HepG2 (cell line): ENCODE data around the gene PPP1CB. TPM values are rescaled to one million over a fixed set of nuclear protein-coding genes. Genes with fewer than 3 reads are reported as not detected.

Source experiments
- ATF1 ChIP-seq: IDR thresholded peaks from 2 replicates; pipeline ENCODE4 v1.6.1; 2016; ENCODE audit warnings: mild to moderate bottlenecking, control low read depth
- BRCA1 ChIP-seq: sonication (generic); formaldehyde crosslinking; IDR thresholded peaks from 2 replicates; pipeline ENCODE4 v1.4.0; 2020; ENCODE audit warnings: missing genetic modification reagents
- FOXK2 ChIP-seq: fragments of 450-650 bp; IDR thresholded peaks from 2 replicates; pipeline ENCODE4 v1.6.1; 2016
- MTF2 ChIP-seq: sonication (generic); formaldehyde crosslinking; IDR thresholded peaks from 2 replicates; pipeline ENCODE4 v1.5.0; 2020; ENCODE audit warnings: missing genetic modification reagents, borderline replicate concordance
- PCBP1 ChIP-seq: fragments of 200-400 bp; formaldehyde crosslinking; IDR thresholded peaks from 2 replicates; pipeline ENCODE4 v1.6.1; 2017; ENCODE audit warnings: mild to moderate bottlenecking, low read depth, low read length, borderline replicate concordance
- PPARG ChIP-seq: conservative IDR thresholded peaks from 2 replicates; pipeline ENCODE4 v1.6.1; 2016; ENCODE audit warnings: missing biosample characterization, missing genetic modification reagents
- RBM22 ChIP-seq: fragments of 200-400 bp; formaldehyde crosslinking; optimal IDR thresholded peaks from 2 replicates; pipeline ENCODE3; 2017; ENCODE audit warnings: mild to moderate bottlenecking, low read length, moderate library complexity
- REL ChIP-seq: sonication (generic); formaldehyde crosslinking; conservative IDR thresholded peaks from 2 replicates; pipeline ENCODE4 v1.8.0; 2022; ENCODE audit warnings: mild to moderate bottlenecking, missing genetic modification reagents, moderate library complexity
- RNF2 ChIP-seq: fragments of 450-650 bp; conservative IDR thresholded peaks from 2 replicates; pipeline ENCODE4 v1.6.1; 2016; ENCODE audit warnings: low read depth
- TCF7L2 ChIP-seq: IDR thresholded peaks from 2 replicates; pipeline ENCODE4 v1.6.1; 2011; ENCODE audit warnings: mild to moderate bottlenecking, low read depth, low read length, moderate library complexity
- ZFP36L2 ChIP-seq: sonication (generic); formaldehyde crosslinking; IDR thresholded peaks from 2 replicates; pipeline ENCODE4 v1.4.0; 2020; ENCODE audit warnings: missing genetic modification reagents
- ZFX ChIP-seq: sonication (generic); formaldehyde crosslinking; IDR thresholded peaks from 2 replicates; pipeline ENCODE4 v1.4.0; 2020; ENCODE audit warnings: mild to moderate bottlenecking, low read depth, missing genetic modification reagents, moderate library complexity
- ZNF773 ChIP-seq: sonication (generic); formaldehyde crosslinking; IDR thresholded peaks from 2 replicates; pipeline ENCODE4 v1.4.0; 2020; ENCODE audit warnings: missing genetic modification reagents, borderline replicate concordance
- ZSCAN29 ChIP-seq: sonication (generic); formaldehyde crosslinking; conservative IDR thresholded peaks from 2 replicates; pipeline ENCODE4 v1.4.0; 2020; ENCODE audit warnings: mild to moderate bottlenecking, missing genetic modification reagents
- polyA plus RNA-seq, 8 experiments: library from polyadenylated mRNA; depleted of rRNA in 3 of 8; stranded (reverse) in 7 of 8; unstranded in 1 of 8; fragments of >200 nt; fragmentation: Illumina TruSeq in 4 of 8; extraction: Trizol in 4 of 8; gene quantifications; 2 replicates each; pipeline versions ENCODE4 v1.2.1 to v1.2.3, GENCODE V29; 2011 to 2016; ENCODE audit warnings: low read depth in 4 of 8, missing spikeins in 1 of 8, mixed read lengths in 1 of 8; ENCODE audit not compliant: insufficient read depth in 1 of 8
- total RNA-seq, 5 experiments: library from RNA; depleted of rRNA; stranded (reverse); fragments of >200 nt; fragmentation: Illumina TruSeq; extraction: Trizol; gene quantifications; 2 replicates each; pipeline ENCODE4 v1.2.3, GENCODE V29; 2016; ENCODE audit warnings: low read depth in 1 of 5
- TF ChIP-seq, protein P1 (sequence below): sonication (generic); formaldehyde crosslinking; IDR thresholded peaks from 2 replicates; pipeline ENCODE4 v1.8.0; 2022; ENCODE audit warnings: mild to moderate bottlenecking, missing genetic modification reagents
- TF ChIP-seq, protein P2 (sequence below): sonication (generic); formaldehyde crosslinking; IDR thresholded peaks from 2 replicates; pipeline ENCODE4 v1.4.0; 2020; ENCODE audit warnings: missing genetic modification reagents, mild to moderate bottlenecking, borderline replicate concordance
- TF ChIP-seq, protein P3 (sequence below): sonication (generic); formaldehyde crosslinking; IDR thresholded peaks from 2 replicates; pipeline ENCODE4 v1.5.0; 2020; ENCODE audit warnings: missing genetic modification reagents
- TF ChIP-seq, protein P4 (sequence below): sonication (generic); formaldehyde crosslinking; IDR thresholded peaks from 2 replicates; pipeline ENCODE4 v1.8.1; 2022; ENCODE audit warnings: mild to moderate bottlenecking, missing genetic modification reagents
- TF ChIP-seq, protein P5 (sequence below): sonication (generic); formaldehyde crosslinking; IDR thresholded peaks from 2 replicates; pipeline ENCODE4 v1.9.0; 2022; ENCODE audit warnings: low read depth, missing genetic modification reagents
- TF ChIP-seq, protein P6 (sequence below): sonication (generic); formaldehyde crosslinking; IDR thresholded peaks from 2 replicates; pipeline ENCODE4 v1.4.0; 2020; ENCODE audit warnings: missing genetic modification reagents

Gene PPP1CB
- total and polyA plus RNA-seq, 2 of the 13 experiments (the other 11 are each of a cell fraction or from before 2014, with no cell fraction given), result 46.9 to 109 TPM

DNA sequence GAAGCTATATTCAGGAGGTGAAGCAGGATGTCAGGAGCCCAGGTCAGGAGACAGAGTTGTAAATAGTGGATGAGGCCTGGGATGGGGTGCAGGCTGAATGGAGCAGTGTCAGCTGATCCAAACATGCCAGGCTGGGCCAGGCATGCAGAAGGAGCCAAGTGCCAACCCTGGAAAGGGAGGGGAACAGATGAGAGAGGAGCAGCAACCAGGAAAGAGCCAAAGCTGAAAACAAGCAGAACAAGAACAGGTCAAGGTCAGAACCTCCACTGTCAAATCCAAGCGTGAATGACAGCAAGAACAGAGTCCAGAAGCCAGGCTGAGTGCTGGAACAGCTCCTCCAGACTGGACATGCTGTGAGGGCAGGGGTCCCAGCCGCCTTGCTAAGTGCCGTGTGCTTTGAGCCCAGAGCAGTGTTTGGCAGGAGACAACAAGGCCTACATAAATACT, 49.2 kb upstream of the PPP1CB start (continued):
- TF ChIP-seq, protein P1, sequence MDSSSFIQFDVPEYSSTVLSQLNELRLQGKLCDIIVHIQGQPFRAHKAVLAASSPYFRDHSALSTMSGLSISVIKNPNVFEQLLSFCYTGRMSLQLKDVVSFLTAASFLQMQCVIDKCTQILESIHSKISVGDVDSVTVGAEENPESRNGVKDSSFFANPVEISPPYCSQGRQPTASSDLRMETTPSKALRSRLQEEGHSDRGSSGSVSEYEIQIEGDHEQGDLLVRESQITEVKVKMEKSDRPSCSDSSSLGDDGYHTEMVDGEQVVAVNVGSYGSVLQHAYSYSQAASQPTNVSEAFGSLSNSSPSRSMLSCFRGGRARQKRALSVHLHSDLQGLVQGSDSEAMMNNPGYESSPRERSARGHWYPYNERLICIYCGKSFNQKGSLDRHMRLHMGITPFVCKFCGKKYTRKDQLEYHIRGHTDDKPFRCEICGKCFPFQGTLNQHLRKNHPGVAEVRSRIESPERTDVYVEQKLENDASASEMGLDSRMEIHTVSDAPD (CRISPR knock-in tag), result no peak
- TF ChIP-seq, protein P2, sequence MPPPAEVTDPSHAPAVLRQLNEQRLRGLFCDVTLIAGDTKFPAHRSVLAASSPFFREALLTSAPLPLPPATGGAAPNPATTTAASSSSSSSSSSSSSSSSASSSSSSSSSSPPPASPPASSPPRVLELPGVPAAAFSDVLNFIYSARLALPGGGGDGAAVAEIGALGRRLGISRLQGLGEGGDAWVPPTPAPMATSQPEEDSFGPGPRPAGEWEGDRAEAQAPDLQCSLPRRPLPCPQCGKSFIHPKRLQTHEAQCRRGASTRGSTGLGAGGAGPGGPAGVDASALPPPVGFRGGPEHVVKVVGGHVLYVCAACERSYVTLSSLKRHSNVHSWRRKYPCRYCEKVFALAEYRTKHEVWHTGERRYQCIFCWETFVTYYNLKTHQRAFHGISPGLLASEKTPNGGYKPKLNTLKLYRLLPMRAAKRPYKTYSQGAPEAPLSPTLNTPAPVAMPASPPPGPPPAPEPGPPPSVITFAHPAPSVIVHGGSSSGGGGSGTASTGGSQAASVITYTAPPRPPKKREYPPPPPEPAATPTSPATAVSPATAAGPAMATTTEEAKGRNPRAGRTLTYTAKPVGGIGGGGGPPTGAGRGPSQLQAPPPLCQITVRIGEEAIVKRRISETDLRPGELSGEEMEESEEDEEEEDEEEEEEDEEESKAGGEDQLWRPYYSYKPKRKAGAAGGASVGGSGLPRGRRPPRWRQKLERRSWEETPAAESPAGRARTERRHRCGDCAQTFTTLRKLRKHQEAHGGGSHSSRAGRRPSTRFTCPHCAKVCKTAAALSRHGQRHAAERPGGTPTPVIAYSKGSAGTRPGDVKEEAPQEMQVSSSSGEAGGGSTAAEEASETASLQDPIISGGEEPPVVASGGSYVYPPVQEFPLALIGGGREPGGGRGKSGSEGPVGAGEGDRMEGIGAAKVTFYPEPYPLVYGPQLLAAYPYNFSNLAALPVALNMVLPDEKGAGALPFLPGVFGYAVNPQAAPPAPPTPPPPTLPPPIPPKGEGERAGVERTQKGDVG (CRISPR knock-in tag), result no peak
- TF ChIP-seq RBM22 (no peak), BRCA1 (no peak), TCF7L2 (no peak), REL (CRISPR knock-in tag) (no peak), ZNF773 (CRISPR knock-in tag) (no peak), PCBP1 (no peak), PPARG (CRISPR knock-in tag) (no peak), FOXK2 (no peak), MTF2 (CRISPR knock-in tag) (no peak), ZFP36L2 (CRISPR knock-in tag) (0 out of 2 replicates have a peak, but pooled peaks have one; percentile 28), ZFX (CRISPR knock-in tag) (no peak), ATF1 (no peak), ZSCAN29 (CRISPR knock-in tag) (no peak), RNF2 (no peak)
- TF ChIP-seq, protein P3, sequence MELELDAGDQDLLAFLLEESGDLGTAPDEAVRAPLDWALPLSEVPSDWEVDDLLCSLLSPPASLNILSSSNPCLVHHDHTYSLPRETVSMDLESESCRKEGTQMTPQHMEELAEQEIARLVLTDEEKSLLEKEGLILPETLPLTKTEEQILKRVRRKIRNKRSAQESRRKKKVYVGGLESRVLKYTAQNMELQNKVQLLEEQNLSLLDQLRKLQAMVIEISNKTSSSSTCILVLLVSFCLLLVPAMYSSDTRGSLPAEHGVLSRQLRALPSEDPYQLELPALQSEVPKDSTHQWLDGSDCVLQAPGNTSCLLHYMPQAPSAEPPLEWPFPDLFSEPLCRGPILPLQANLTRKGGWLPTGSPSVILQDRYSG (CRISPR knock-in tag), result no peak
- TF ChIP-seq, protein P4, sequence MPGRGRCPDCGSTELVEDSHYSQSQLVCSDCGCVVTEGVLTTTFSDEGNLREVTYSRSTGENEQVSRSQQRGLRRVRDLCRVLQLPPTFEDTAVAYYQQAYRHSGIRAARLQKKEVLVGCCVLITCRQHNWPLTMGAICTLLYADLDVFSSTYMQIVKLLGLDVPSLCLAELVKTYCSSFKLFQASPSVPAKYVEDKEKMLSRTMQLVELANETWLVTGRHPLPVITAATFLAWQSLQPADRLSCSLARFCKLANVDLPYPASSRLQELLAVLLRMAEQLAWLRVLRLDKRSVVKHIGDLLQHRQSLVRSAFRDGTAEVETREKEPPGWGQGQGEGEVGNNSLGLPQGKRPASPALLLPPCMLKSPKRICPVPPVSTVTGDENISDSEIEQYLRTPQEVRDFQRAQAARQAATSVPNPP, result no peak
- TF ChIP-seq, protein P5, sequence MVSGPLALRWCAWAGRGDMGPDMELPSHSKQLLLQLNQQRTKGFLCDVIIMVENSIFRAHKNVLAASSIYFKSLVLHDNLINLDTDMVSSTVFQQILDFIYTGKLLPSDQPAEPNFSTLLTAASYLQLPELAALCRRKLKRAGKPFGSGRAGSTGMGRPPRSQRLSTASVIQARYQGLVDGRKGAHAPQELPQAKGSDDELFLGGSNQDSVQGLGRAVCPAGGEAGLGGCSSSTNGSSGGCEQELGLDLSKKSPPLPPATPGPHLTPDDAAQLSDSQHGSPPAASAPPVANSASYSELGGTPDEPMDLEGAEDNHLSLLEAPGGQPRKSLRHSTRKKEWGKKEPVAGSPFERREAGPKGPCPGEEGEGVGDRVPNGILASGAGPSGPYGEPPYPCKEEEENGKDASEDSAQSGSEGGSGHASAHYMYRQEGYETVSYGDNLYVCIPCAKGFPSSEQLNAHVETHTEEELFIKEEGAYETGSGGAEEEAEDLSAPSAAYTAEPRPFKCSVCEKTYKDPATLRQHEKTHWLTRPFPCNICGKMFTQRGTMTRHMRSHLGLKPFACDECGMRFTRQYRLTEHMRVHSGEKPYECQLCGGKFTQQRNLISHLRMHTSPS (CRISPR knock-in tag), result peak; percentile 54; the same call in 1 of the 2 replicates
- TF ChIP-seq, protein P6, sequence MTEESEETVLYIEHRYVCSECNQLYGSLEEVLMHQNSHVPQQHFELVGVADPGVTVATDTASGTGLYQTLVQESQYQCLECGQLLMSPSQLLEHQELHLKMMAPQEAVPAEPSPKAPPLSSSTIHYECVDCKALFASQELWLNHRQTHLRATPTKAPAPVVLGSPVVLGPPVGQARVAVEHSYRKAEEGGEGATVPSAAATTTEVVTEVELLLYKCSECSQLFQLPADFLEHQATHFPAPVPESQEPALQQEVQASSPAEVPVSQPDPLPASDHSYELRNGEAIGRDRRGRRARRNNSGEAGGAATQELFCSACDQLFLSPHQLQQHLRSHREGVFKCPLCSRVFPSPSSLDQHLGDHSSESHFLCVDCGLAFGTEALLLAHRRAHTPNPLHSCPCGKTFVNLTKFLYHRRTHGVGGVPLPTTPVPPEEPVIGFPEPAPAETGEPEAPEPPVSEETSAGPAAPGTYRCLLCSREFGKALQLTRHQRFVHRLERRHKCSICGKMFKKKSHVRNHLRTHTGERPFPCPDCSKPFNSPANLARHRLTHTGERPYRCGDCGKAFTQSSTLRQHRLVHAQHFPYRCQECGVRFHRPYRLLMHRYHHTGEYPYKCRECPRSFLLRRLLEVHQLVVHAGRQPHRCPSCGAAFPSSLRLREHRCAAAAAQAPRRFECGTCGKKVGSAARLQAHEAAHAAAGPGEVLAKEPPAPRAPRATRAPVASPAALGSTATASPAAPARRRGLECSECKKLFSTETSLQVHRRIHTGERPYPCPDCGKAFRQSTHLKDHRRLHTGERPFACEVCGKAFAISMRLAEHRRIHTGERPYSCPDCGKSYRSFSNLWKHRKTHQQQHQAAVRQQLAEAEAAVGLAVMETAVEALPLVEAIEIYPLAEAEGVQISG, result no peak
